GM12872 (cell line): ENCODE data around the gene TADA2B.

Source experiments
- CTCF ChIP-seq: IDR thresholded peaks from 3 replicates; pipeline ENCODE4 v1.5.1; 2011; ENCODE audit warnings: low read depth, mild to moderate bottlenecking, low read length, moderate library complexity; ENCODE audit not compliant: insufficient read depth

The TADA2B gene

GRCh38 chr4:7042503-7043283 is 479 bp upstream of the TADA2B start:
- TF ChIP-seq CTCF: peak; percentile 43; the same call in 1 of the 3 replicates

- no peak for TF ChIP-seq CTCF
Measured at GRCh38 chr4:7044137-7044930, 1.2 kb downstream of the TADA2B start.

GRCh38 chr4:7045553-7045952 is 2.4 kb downstream of the TADA2B start:
- TF ChIP-seq CTCF: no peak

GRCh38 chr4:7045961-7046921 is 3.1 kb downstream of the TADA2B start:
- TF ChIP-seq CTCF: no peak

GRCh38 chr4:7046971-7047370 is 3.8 kb downstream of the TADA2B start:
- TF ChIP-seq CTCF: no peak

- no peak for TF ChIP-seq CTCF
Measured at GRCh38 chr4:7048642-7049041, 5.5 kb downstream of the TADA2B start.
